GM18868 (cell line): ENCODE data around the gene LILRB1.
A peak's percentile ranks its signal among the peaks of the same experiment; 100 is the strongest.
"Not testable (repeated sequence)": the region's sequence is repeated elsewhere in the genome, so short reads cannot be mapped to it uniquely, and the experiment has no call there.

ENCODE experiments used
- ATAC-seq: cut with Tn5 transposase; IDR thresholded peaks from one replicate; pipeline ENCODE4 v1.9.1; 2021; ENCODE audit warnings: mild to moderate bottlenecking, moderate library complexity; ENCODE audit not compliant: unreplicated experiment

Gene LILRB1

DNA sequence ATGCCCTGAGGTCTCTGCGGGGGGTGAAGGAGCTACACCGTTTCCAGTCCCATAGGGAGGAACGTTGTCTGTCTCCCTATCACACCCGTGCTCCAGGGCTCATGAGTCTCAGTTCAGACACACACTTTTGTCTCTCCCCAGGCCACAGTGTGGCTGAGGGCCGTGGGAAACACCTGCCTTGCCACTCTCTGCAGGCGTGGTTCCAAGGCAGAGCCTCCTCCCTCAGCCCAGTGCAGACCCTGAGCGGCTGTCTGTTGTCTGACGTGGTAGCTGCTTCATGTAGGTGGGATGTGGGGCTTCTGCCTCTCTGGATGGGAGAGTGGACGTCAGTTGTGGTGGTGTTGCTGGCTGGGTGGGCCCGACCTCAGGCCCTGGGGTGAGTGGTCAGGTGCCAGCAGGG lies 6.0 kb upstream of the LILRB1 start:
- not testable (repeated sequence) for ATAC-seq

DNA sequence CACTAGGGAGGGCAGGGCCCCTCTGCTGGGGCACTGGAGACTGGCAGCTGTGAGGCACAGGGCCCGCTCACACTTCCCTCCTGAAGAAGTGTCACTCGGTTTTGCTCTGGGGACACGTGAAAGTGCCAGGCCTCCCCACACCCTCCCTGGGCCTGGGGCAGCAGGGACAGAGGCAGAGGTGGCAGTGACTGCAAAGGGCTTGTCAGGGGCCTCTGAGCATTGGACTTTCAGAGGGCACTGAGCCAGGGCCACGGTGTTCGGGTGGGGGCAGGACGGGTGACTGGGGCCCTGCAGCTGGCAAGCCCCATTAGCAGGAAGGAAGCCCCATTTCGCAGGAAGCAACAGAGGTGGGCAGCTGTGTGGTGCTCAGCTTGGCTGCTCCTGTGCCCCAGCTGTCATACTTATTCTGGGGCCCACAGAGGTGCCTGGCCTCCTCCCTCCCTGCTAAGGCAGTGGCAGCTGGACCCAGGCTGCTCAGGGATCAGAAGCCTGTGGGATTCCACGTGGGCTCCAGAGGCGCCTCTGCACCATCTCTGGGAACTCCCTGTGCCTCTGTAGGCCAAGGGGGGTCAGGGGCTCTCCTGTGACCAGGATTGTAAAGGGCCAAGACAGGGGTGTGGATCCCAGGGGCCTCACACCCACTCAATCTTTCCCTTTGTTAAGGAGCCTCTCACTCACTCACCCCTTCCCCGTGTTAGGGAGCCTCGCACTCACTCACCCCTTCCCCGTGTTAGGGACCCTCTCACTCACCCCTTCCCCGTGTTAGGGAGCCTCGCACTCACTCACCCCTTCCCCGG lies 5.2 kb upstream of the LILRB1 start:
- ATAC-seq: peak; percentile 44

DNA sequence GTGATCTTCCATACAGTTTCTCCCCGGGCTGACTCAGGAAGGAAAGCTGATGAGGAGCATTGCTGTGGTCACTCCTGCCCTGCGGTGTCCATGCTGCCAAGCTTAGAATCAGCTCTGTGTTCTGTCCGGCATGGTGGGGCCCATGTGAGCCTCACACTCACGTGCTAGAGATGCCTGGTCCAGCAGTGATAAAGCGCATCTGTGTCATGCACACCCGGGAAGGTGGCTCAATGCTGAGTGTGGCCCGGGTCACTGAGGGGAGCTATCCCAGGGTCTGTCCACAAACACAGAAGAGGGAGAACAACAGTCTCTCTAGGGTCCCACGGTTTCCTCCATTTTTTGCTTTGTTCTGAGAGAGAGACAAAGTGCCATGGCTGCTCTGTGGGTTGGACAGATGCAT lies 3.5 kb upstream of the LILRB1 start:
- ATAC-seq: no peak

DNA sequence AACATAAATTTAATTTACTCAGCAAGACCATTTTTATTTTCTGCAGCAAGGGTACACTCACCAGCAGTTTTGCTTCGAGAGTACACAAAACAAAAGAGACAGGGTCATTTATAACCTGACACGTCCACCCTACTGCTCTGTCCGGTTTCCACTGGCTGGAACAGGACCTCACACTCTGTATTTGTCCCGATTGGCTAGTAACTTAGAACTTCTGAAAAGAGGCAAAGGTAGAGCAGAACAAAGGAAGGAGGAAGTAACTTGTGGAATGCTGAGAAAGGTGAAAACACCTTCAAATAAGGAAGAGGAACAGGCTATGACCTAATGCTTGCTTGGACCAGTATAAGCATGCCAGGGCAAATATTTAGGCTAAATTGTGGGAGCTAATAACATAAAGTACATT lies 2.4 kb upstream of the LILRB1 start:
- not testable (repeated sequence) for ATAC-seq

DNA sequence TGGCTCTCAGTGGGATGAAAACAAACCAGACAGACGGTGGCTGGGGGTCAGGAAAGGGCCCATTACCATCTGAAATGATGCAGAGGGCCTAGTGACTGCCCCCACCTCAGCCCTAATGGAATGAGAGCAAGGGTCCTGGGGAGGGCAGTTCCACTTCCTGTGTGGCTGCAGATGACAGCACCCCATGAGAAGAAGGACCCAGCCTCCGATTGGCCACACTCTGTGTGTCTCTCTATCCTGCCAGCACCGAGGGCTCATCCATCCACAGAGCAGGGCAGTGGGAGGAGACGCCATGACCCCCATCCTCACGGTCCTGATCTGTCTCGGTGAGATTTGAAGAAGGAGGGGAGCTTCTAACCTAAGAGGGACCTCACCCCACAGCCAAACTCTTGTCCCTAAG lies 498 bp downstream of the LILRB1 start:
- ATAC-seq: no peak

DNA sequence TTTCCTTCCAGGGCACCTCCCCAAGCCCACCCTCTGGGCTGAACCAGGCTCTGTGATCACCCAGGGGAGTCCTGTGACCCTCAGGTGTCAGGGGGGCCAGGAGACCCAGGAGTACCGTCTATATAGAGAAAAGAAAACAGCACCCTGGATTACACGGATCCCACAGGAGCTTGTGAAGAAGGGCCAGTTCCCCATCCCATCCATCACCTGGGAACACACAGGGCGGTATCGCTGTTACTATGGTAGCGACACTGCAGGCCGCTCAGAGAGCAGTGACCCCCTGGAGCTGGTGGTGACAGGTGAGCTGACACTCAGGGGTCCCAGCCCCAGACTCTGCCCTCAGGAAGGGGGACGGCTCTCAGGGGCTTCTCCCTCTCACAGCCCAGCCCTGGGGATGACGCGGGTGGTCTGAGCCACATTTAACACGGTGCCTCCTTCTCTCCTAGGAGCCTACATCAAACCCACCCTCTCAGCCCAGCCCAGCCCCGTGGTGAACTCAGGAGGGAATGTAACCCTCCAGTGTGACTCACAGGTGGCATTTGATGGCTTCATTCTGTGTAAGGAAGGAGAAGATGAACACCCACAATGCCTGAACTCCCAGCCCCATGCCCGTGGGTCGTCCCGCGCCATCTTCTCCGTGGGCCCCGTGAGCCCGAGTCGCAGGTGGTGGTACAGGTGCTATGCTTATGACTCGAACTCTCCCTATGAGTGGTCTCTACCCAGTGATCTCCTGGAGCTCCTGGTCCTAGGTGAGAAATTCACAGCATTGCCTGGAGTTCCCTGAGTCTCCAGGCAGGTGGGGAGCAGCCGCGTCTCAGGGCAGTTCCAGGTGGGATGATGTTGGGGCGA lies 1.4 kb downstream of the LILRB1 start:
- not testable (repeated sequence) for ATAC-seq

DNA sequence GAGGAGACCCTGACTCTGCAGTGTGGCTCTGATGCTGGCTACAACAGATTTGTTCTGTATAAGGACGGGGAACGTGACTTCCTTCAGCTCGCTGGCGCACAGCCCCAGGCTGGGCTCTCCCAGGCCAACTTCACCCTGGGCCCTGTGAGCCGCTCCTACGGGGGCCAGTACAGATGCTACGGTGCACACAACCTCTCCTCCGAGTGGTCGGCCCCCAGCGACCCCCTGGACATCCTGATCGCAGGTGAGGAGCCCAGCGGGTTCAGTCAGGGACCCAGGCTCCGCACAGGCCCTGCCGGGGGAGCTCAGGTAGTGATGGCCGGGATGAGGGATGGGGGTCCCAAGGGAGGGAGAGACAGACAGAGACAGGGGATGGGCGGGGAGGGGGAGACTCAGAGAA lies 2.2 kb downstream of the LILRB1 start:
- not testable (repeated sequence) for ATAC-seq

DNA sequence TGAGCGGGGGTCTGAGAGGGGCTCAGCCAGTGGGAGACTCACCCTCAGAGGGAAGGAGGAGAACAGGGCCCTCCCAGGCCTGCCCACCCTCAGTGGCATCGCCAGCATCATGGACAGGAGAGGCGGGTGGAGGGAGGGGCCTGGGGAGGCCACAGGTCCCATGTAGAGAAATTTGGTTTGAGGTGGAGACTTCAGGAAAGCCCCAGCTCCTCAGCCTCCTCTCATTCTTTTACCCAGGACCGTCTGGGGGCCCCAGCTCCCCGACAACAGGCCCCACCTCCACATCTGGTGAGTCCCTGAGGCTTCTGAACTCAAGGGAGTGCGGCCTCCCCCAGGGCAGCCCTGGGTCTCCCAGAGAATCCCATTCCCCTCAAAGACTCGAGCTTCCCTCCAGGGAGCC lies 3.1 kb downstream of the LILRB1 start:
- no peak for ATAC-seq

DNA sequence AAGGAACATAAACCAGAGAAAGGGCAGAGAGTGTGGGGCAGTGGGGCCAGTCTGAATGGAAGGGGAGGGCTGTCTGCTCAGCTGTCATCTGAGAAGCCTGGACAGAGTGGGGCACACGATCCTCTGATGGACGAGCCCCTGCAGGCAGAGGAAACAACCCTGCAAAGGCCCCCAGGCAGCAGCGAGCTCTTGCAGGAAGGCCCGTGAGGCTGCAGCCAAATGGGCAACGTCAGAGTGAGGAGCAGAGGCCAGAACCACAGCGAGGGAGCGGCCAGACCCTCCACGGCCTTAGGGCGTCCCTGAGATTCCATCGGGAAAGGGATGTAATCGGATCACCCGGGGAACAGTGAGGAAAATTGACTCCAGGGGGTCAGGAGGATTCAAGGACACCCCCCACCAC lies 5.8 kb downstream of the LILRB1 start:
- not testable (repeated sequence) for ATAC-seq

DNA sequence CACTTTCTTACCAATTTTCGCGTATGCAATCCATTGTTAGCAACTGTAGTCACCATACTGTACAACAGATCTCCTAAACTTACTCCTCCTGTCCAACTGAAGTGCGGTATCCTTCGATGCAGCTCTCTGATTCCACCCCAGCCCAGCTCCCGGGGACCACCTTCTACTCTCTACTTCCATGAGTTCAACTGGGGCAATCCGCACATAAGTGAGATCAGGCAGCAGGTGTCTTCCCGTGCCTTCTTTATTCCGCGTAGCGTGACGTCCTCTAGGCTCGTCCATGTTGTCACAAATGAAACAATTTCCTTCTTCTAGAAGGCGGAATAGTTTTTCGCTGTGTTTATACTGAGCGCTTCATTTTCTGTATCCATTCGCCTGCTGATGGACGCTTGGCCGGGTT lies 8.4 kb downstream of the LILRB1 start:
- no peak for ATAC-seq

DNA sequence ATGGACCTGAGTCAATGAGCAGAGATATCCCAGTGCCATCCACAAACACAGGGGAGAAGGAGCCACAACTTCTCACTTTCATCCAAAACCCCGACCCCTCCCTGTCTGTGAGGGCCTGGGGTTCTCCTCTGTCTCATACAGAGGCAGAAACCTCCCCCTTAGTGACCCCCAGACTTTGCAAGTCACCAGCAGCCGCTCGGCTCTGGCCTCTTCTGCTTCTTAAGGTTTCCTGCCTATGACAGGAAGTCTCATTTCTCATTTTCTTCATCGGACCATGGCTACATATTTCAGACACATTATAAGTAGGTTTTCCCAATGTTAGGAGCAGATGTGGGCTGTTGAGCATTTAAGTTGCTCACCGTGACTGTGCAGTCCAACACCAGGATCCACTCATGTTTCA lies 12.7 kb downstream of the LILRB1 start:
- ATAC-seq: not testable (repeated sequence)

DNA sequence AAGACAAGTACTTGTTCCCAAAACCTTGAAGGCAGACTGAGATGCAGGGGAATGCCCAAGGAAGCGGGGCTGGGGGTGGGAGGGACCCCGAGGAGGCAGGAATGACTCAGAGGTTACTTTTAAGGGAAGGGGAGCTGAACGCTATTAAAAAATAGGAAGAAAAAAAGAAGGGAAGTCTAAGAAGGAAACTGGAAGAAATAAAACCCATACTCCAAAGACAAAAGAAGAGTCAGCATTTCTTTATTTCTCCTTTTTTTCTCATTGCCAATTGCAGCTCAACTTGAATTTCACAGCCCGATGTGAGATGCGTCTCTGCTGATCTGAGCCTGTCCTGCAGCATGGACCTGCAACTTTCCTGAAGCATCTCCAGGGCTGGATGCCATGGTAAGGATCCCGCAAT lies 13.3 kb downstream of the LILRB1 start:
- not testable (repeated sequence) for ATAC-seq

DNA sequence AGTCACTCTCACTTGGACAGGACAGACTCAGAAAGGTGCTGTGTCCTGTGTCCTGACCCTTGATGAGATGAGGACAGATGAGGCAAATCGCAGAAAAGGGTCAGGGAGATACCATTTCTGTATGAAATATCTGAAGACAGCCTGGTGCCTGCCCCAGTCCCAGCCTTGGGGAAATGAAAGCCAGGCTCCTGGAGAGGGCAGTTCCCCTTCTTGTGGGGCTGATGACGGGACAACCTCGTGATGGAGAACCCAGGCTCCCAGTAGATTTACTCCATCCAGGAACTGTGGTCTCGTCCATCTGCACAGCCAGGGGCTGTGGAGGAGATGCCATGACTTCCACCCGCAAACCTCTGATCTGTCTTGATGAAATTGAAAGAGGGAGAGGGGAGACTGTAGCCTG lies 13.8 kb downstream of the LILRB1 start:
- no peak for ATAC-seq

DNA sequence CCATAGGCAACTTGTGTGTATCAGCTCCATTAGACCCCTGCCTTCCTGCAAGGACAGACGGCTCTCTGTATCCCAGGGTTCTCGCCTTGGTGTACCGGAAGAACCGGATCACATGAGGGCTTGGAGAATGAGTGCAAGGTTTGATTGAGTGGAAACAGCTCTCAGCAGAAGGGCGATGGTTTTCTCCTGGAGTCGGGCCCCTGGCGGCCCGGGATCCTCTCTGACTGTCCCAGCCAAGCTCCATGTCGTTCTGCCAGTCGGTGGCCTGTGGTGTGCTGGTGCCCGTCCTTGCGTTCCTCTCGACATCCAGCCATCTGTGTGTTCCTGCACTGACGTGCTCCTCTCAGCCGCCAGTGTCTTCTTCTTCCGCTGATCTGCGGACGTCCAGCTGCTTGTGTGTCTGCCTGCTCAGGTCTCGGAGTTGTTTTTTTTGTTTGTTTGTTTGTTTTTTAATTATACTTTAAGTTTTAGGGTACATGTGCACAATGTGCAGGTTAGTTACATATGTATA lies 16.1 kb downstream of the LILRB1 start:
- ATAC-seq: no peak

DNA sequence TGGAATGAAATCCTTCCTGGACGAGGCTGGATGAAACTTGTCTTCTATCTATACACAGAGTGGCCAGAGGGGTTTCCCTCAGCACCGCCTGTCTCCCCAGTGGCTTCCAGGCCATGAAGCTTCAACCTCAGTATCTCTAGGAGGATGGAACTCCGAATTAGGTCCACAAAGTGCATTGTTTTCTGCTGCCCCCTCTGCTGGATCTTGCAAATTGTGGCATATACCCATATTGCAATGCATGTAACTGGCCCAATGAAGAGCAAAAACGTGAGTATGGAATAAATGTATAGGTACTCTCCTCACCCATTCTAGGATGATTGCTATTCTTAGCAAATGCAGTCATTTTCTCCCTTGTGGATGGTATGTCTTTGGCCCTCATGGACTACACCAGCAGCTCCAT lies 17.8 kb downstream of the LILRB1 start:
- ATAC-seq: no peak

DNA sequence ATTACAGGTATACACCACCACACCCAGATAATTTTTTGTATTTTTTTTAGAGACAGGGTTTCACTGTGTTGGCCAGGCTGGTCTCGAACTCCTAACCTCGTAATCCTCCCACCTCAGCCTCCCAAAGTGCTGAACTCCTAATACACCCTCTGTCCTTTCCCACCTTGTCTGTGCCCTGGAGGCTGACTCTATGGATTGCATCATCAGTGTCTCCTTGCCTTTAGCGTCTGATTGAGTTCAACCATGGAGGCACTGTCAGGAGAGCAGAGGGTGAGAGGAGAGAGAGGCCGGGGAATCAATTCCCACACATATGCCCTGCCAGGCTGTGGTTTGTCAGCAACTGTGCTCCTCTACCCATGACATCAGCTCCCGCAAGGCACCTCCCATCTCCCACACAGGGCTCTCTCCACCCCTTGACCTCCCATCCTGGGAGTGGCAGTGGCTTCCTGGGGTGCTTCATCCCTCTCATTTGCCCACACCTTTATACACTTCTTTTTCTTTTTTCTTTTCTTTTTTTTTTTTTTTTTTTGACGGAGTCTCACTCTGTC lies 19.9 kb downstream of the LILRB1 start:
- ATAC-seq: no peak

DNA sequence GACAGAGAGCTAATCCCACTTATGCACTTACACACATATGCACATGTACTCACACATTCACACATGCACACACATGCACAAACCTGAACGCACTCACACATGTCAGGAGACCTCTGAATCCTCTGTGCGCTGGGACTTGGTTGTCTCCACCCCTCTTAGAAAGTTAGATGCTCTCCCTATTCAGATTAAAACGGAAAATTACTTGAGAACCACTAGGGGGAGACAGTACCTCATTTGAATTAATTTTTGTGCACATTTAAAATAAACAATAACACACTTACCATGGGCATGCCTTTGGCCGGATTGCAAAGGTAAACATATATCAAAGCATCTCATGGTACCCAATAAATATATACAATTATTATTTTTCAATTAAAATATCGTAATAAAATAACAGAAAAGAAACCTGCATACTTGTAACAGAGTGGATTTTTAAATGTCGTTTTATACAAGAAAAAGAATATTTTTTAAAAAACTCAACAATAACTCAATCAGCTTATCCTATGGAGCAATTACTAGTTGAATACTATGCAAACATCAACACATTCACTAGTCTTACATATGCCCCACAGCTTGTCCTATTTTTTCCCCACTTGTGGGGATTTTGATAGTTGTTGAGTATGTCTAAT lies 23.0 kb downstream of the LILRB1 start:
- no peak for ATAC-seq

DNA sequence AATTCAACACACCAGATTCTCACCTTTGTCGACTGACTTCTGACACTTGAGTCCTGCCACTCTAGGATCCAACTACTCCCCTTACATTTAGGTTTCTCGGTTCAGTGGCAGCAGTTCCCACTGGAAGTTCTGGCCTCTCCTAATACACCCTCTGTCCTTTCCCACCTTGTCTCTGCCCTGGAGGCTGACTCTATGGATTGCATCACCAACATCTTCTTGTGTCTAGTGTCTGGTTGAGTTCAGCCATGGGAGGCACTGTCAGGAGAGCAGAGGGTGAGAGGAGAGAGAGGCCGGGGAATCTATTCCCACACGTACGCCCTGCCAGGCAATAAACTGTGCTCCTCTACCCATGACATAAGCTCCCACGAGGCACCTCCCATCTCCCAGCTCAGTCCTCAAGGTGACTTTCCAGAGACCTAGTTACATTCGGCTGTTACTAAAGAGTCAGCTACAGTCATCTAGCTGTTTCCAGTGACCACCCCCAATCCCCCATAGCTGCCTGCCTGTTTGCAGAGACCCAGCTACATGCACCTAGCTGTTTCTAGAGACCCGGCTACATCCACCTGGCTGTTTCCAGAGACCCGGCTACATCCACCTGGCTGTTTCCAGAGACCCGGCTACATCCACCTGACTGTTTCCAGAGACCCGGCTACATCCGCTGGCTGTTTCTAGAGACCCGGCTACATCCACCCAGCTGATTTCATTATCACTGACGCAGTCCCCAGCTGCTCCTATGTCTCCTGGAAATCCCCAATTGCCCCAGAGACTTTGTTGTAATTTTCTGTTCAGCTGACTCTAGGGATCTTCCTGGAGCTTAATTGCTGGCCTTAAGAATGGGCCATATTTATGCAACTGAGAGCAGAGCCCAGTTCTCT lies 24.4 kb downstream of the LILRB1 start:
- ATAC-seq: no peak

DNA sequence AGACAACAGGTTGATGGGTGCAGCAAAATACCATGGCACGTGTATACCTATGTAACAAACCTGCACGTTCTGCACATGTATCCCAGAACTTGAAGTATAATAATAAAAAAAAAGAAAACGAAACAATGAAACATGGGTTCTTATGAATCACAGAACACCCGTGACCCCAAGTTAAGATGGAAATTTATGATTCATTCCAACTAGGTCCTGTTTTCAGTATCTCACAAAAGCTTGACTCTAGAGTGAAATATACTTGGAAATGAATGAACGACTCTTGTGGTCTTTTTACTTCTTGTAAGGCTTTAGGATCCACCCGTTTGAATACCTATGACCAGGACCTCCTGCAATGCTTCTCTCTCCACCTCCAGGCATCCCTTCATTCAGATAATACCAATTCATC lies 29.0 kb downstream of the LILRB1 start:
- no peak for ATAC-seq

DNA sequence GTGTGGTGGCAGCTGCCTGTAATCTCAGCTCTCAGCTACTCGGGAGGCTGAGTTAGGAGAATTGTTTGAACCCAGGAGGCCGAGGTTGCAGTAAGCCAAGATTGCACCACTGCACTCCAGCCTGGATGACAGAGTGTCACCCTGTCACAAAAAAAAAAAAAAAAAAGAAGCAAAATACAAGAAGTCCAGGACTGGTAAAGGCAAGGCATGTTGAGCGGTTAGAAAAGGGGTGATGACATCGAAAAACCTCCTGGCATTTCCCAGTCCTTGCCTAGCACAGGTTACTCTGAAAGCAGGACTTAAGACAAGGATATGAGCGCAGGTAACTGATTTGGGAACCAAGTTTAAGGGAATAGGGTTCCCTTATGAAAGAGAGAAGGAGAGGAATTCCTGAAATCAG lies 30.0 kb downstream of the LILRB1 start:
- ATAC-seq: no peak
